Measurements from ENCODE around the gene RAB15. TPM values are rescaled to one million over a fixed set of nuclear protein-coding genes. Genes with fewer than 3 reads are reported as not detected.

The RAB15 gene
- total RNA-seq, 4 donors from 2014 or later, result 9.6 to 17.0 (median 15.1) TPM

- TF ChIP-seq, protein P1, sequence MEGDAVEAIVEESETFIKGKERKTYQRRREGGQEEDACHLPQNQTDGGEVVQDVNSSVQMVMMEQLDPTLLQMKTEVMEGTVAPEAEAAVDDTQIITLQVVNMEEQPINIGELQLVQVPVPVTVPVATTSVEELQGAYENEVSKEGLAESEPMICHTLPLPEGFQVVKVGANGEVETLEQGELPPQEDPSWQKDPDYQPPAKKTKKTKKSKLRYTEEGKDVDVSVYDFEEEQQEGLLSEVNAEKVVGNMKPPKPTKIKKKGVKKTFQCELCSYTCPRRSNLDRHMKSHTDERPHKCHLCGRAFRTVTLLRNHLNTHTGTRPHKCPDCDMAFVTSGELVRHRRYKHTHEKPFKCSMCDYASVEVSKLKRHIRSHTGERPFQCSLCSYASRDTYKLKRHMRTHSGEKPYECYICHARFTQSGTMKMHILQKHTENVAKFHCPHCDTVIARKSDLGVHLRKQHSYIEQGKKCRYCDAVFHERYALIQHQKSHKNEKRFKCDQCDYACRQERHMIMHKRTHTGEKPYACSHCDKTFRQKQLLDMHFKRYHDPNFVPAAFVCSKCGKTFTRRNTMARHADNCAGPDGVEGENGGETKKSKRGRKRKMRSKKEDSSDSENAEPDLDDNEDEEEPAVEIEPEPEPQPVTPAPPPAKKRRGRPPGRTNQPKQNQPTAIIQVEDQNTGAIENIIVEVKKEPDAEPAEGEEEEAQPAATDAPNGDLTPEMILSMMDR (IDR thresholded peaks at IDR 0.05), result no peak
- no peak for TF ChIP-seq POLR2A (IDR thresholded peaks at IDR 0.05)
- no peak for TF ChIP-seq EP300 (IDR thresholded peaks at IDR 0.05)
- no peak for TF ChIP-seq POLR2AphosphoS5 (IDR thresholded peaks at IDR 0.05)
- WGBS, result 65% methylated on average over 4 of the region's 4 CpGs
- H3K36me3 ChIP-seq, result peaks cover 59% of the 10 kb centered on the region
- no peak overlapping the region for H3K4me3 ChIP-seq
- no peak overlapping the region for H3K27ac ChIP-seq
- H3K4me1 ChIP-seq, result peaks cover 16% of the 10 kb centered on the region
- no peaks in the 10 kb centered on the region for H3K27me3 ChIP-seq
- no peaks in the 10 kb centered on the region for H3K9me3 ChIP-seq
- DNase-seq (ENCODE audit: low spot score in 2 of 2), result no peak
These were observed 45.6 kb downstream of the RAB15 start for GRCh38 chr14:64926398-64926995.

DNA sequence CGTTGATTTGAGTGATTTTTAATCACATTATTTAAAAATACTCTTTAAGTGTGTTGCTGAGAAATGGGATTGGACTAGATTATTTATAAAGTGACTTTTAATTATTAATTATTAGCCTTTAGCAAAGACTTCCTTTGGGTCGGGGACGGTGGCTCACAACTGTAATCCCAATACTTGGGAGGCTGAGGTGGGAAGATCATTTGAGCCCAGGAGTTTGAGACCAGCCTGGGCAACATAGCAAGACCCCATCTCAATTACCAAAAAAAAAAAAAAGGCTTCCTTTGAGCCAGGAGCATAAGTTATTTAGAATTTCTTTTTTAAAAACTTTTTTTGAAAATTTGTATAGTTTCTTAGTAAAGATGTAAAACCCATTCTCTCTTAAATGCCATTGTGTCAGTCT is 49.1 kb downstream of the RAB15 start:
- WGBS, result 85% methylated on average over 3 of the region's 3 CpGs
- Histone ChIP-seq H3K9me3 (no peaks in the 10 kb centered on the region), H3K4me3 (no peak overlapping the region), H3K4me1 (no peaks in the 10 kb centered on the region), H3K27me3 (no peaks in the 10 kb centered on the region), H3K27ac (no peak overlapping the region), H3K36me3 (peaks cover 33% of the 10 kb centered on the region)
- DNase-seq (ENCODE audit: low spot score in 2 of 2), result no peak
- TF ChIP-seq POLR2A (IDR thresholded peaks at IDR 0.05) (no peak), POLR2AphosphoS5 (IDR thresholded peaks at IDR 0.05) (no peak), EP300 (IDR thresholded peaks at IDR 0.05) (no peak)
- TF ChIP-seq, protein P1 (IDR thresholded peaks at IDR 0.05), result no peak

DNA sequence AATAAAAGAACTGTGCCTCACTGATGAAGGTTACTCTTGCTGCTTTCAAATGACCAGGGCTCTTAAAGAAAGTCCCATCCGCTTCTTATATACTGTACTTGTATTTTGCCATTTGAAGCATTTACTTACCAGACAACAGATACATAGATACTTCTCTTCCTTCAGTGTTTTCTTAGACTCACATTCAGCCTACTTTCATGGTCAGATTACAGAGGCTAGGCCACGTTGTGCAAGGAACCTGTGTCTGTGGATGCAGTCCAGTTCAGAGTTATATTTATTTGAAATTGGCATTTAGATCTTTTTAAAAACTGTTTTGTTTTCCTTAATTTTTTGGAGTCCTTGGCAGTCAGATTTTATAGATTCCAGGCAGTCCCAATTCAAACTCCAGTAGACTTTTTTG is 51.7 kb downstream of the RAB15 start:
- 84% methylated on average over 2 of the region's 2 CpGs for WGBS
- H3K4me3 ChIP-seq, result no peak overlapping the region
- no peak for TF ChIP-seq POLR2A (IDR thresholded peaks at IDR 0.05)
- no peaks in the 10 kb centered on the region for H3K27me3 ChIP-seq
- H3K36me3 ChIP-seq, result peaks cover 15% of the 10 kb centered on the region
- H3K4me1 ChIP-seq, result peaks cover 13% of the 10 kb centered on the region
- no peak overlapping the region for H3K27ac ChIP-seq
- H3K9me3 ChIP-seq, result no peaks in the 10 kb centered on the region
- DNase-seq (ENCODE audit: low spot score in 2 of 2), result no peak

- H3K9me3 ChIP-seq, result no peaks in the 10 kb centered on the region
- H3K4me3 ChIP-seq, result no peak overlapping the region
- no peaks in the 10 kb centered on the region for H3K27me3 ChIP-seq
- H3K36me3 ChIP-seq, result peaks cover 6% of the 10 kb centered on the region
- no peak overlapping the region for H3K27ac ChIP-seq
- DNase-seq (ENCODE audit: low spot score in 2 of 2), result no peak
- no peak for TF ChIP-seq POLR2A (IDR thresholded peaks at IDR 0.05)
- TF ChIP-seq, protein P1 (IDR thresholded peaks at IDR 0.05), result no peak
- no peak for TF ChIP-seq POLR2AphosphoS5 (IDR thresholded peaks at IDR 0.05)
- TF ChIP-seq EP300 (IDR thresholded peaks at IDR 0.05), result no peak
- WGBS, result 91% methylated on average over 5 of the region's 5 CpGs
- peaks cover 21% of the 10 kb centered on the region for H3K4me1 ChIP-seq
These were observed 52.5 kb downstream of the RAB15 start for GRCh38 chr14:64919618-64920017.

DNA sequence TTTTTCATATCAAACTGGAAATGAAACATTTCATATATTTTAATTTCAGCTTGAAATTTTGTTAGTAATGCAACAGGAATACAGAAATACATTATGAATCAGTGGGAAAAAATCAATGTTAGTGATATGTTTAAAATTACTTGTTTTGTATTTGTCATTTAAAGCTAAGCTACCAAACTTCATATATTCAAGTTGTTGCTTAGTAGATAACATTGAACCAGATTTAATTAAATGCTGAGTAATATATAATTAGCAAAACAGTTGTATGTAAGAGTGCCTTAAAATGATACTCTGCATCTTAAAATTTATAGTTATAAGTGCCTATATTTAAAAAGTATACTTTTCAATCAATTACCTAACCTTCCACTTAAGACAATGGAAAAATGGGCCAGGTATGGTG is 52.9 kb downstream of the RAB15 start:
- Histone ChIP-seq H3K27ac (no peak overlapping the region), H3K4me3 (no peak overlapping the region), H3K9me3 (no peaks in the 10 kb centered on the region), H3K27me3 (no peaks in the 10 kb centered on the region), H3K36me3 (peaks cover 4% of the 10 kb centered on the region), H3K4me1 (peaks cover 21% of the 10 kb centered on the region)
- TF ChIP-seq EP300 (IDR thresholded peaks at IDR 0.05) (no peak), POLR2A (IDR thresholded peaks at IDR 0.05) (no peak), POLR2AphosphoS5 (IDR thresholded peaks at IDR 0.05) (no peak)
- TF ChIP-seq, protein P1 (IDR thresholded peaks at IDR 0.05), result no peak
- DNase-seq (ENCODE audit: low spot score in 2 of 2), result no peak

DNA sequence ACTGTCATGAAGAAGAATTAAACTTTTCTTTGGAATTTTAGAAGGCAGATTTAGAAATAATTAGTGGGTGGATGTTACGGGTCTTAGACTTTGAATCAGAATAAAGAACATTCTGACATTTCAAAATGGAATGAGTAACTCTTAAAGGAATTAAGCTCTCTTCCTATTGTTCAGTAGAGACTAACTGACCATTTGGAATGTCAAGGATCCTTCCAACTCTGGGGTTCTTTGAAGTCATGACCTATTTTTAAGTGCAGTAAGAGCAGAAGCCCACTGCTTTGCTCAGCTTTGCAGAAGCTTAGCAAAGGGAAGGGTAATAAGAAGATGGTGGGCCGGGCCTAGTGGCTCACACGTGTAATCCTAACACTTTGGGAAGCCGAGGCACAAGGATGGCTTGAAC is 53.9 kb downstream of the RAB15 start:
- TF ChIP-seq, protein P1 (IDR thresholded peaks at IDR 0.05), result no peak
- no peak for TF ChIP-seq POLR2AphosphoS5 (IDR thresholded peaks at IDR 0.05)
- no peak for TF ChIP-seq EP300 (IDR thresholded peaks at IDR 0.05)
- TF ChIP-seq POLR2A (IDR thresholded peaks at IDR 0.05), result no peak
- H3K4me3 ChIP-seq, result no peak overlapping the region
- H3K36me3 ChIP-seq, result no peaks in the 10 kb centered on the region
- no peak for DNase-seq (ENCODE audit: low spot score in 2 of 2)
- 85% methylated on average over 4 of the region's 4 CpGs for WGBS
- no peak overlapping the region for H3K27ac ChIP-seq
- no peaks in the 10 kb centered on the region for H3K9me3 ChIP-seq
- no peaks in the 10 kb centered on the region for H3K27me3 ChIP-seq
- H3K4me1 ChIP-seq, result peaks cover 26% of the 10 kb centered on the region

Measured in suprapubic skin (tissue), 4 donors.